HG02981 (cell line): ENCODE results near the gene MRLN.
"Not testable (repeated sequence)": the region's sequence is repeated elsewhere in the genome, so short reads cannot be mapped to it uniquely, and the experiment has no call there.

Experiments
- ATAC-seq: cut with Tn5 transposase; IDR thresholded peaks from one replicate; pipeline ENCODE4 v1.9.1; 2021; ENCODE audit warnings: mild to moderate bottlenecking, moderate library complexity; ENCODE audit not compliant: unreplicated experiment

MRLN gene

GRCh38 chr10:59753267-59753666 is at the start of gene MRLN:
MRLN (minus strand) TSS chr10:59753455.
- no peak for ATAC-seq

- no peak for ATAC-seq
These were observed 47.9 kb upstream of the MRLN start for GRCh38 chr10:59801171-59801570.

GRCh38 chr10:59799421-59799820 is 46.2 kb upstream of the MRLN start:
- no peak for ATAC-seq

GRCh38 chr10:59793919-59794318 is 40.7 kb upstream of the MRLN start:
- no peak for ATAC-seq

- ATAC-seq: no peak
These were observed 39.6 kb upstream of the MRLN start for GRCh38 chr10:59792812-59793211.

GRCh38 chr10:59791601-59792000 is 38.3 kb upstream of the MRLN start:
- ATAC-seq: no peak

- not testable (repeated sequence) for ATAC-seq
These were observed 36.8 kb upstream of the MRLN start for GRCh38 chr10:59790080-59790479.

- ATAC-seq: not testable (repeated sequence)
These were observed 35.7 kb upstream of the MRLN start for GRCh38 chr10:59788914-59789313.

GRCh38 chr10:59787032-59787431 is 33.8 kb upstream of the MRLN start:
- not testable (repeated sequence) for ATAC-seq

- ATAC-seq: not testable (repeated sequence)
These were observed 32.2 kb upstream of the MRLN start for GRCh38 chr10:59785476-59785875.

- ATAC-seq: no peak
These were observed 28.3 kb upstream of the MRLN start for GRCh38 chr10:59781511-59781910.

- no peak for ATAC-seq
These were observed 26.7 kb upstream of the MRLN start for GRCh38 chr10:59779756-59780533.

- no peak for ATAC-seq
These were observed 21.2 kb upstream of the MRLN start for GRCh38 chr10:59774451-59774850.

GRCh38 chr10:59773088-59773487 is 19.8 kb upstream of the MRLN start:
- ATAC-seq: no peak

- ATAC-seq: no peak
These were observed 18.0 kb upstream of the MRLN start for GRCh38 chr10:59771162-59771807.

GRCh38 chr10:59770689-59771088 is 17.4 kb upstream of the MRLN start:
- no peak for ATAC-seq

- no peak for ATAC-seq
These were observed 9.2 kb upstream of the MRLN start for GRCh38 chr10:59762505-59762904.

- ATAC-seq: no peak
These were observed 4.7 kb upstream of the MRLN start for GRCh38 chr10:59757966-59758365.

GRCh38 chr10:59754951-59755350 is 1.7 kb upstream of the MRLN start:
- ATAC-seq: no peak

- no peak for ATAC-seq
These were observed 846 bp downstream of the MRLN start for GRCh38 chr10:59752278-59752940.

- no peak for ATAC-seq
These were observed 2.9 kb downstream of the MRLN start for GRCh38 chr10:59750155-59750945.
